C4-2B (cell line): ENCODE measurements around the gene MIA.
A peak's percentile ranks its signal among the peaks of the same experiment; 100 is the strongest.

Experiments used
- H3K27ac ChIP-seq: fragments of 450-650 bp; 2 replicates; pipeline ENCODE4 v1.5.1; 2017
- CTCF ChIP-seq: fragments of 450-650 bp; conservative IDR thresholded peaks from 2 replicates; pipeline ENCODE4 v1.5.1; 2017; ENCODE audit warnings: mild to moderate bottlenecking
- ZFX ChIP-seq: fragments of 450-650 bp; IDR thresholded peaks from 2 replicates; pipeline ENCODE4 v1.6.1; 2017

The MIA gene

GRCh38 chr19:40785526-40785925, 10.2 kb downstream of the MIA start:
- no peak overlapping the region for H3K27ac ChIP-seq
- TF ChIP-seq CTCF: no peak
- TF ChIP-seq ZFX: no peak

- H3K27ac ChIP-seq: no peak overlapping the region
- TF ChIP-seq ZFX: no peak
These were observed 11.0 kb downstream of the MIA start for GRCh38 chr19:40786060-40787037.

GRCh38 chr19:40791349-40791748, 16.0 kb downstream of the MIA start:
- H3K27ac ChIP-seq: no peak overlapping the region
- TF ChIP-seq CTCF (no peak), ZFX (no peak)

GRCh38 chr19:40791996-40792395, 16.7 kb downstream of the MIA start:
- no peak overlapping the region for H3K27ac ChIP-seq
- TF ChIP-seq ZFX: no peak
- TF ChIP-seq CTCF: no peak

GRCh38 chr19:40797166-40797962, 22.0 kb downstream of the MIA start:
- peak overlapping the region; percentile 91 for H3K27ac ChIP-seq
- TF ChIP-seq ZFX (no peak), CTCF (no peak)

- H3K27ac ChIP-seq: peak overlapping the region; percentile 91
- no peak for TF ChIP-seq ZFX
- TF ChIP-seq CTCF: peak; percentile 45
These were observed 22.8 kb downstream of the MIA start for GRCh38 chr19:40797963-40798682.

- peak; percentile 24 for TF ChIP-seq CTCF
- no peak for TF ChIP-seq ZFX
- H3K27ac ChIP-seq: peak within 1 kb of the TSS; percentile 91
These were observed 23.6 kb downstream of the MIA start, which contains the start of gene EGLN2 for GRCh38 chr19:40798683-40799557. Gene EGLN2, plus strand, starts transcription at chr19:40799191. Its CDS starts 1,382 bp downstream, at chr19:40800573.
